Effector memory CD8-positive, alpha-beta T cell (primary cell): ENCODE results near the gene EEF1A2.

Experiments
- ATAC-seq: fragments of 150-1000 bp; cut with Tn5 transposase; replicated peaks from 2 replicates; pipeline ENCODE4 v1.10.0; 2021; ENCODE audit warnings: mild to moderate bottlenecking, moderate library complexity
- DNase-seq, 3 experiments: peaks; one replicate each; pipeline ENCODE4 v3.0.0; 2021
- H3K27ac Mint-ChIP-seq, 2 donors: one replicate each; pipeline ENCODE4 v1.8.0; 2022; ENCODE audit warnings: mild to moderate bottlenecking in 2 of 2, mixed read lengths in 2 of 2, moderate library complexity in 2 of 2
- H3K27me3 Mint-ChIP-seq, 2 donors: one replicate each; pipeline ENCODE4 v1.8.0; 2022; ENCODE audit warnings: mixed read lengths in 2 of 2
- H3K36me3 Mint-ChIP-seq: one replicate; pipeline ENCODE4 v1.8.0; 2022; ENCODE audit warnings: mild to moderate bottlenecking, moderate library complexity, mixed read lengths; ENCODE audit not compliant: insufficient read depth
- H3K4me1 Mint-ChIP-seq, 2 donors: one replicate each; pipeline ENCODE4 v1.8.0; 2022; ENCODE audit warnings: low read depth in 2 of 2, mixed read lengths in 2 of 2
- H3K4me3 Mint-ChIP-seq, 2 donors: one replicate each; pipeline ENCODE4 v1.8.0; 2022; ENCODE audit warnings: mild to moderate bottlenecking in 2 of 2, mixed read lengths in 2 of 2, moderate library complexity in 2 of 2
- H3K9me3 Mint-ChIP-seq, 2 donors: one replicate each; pipeline ENCODE4 v1.8.0; 2022; ENCODE audit warnings: mixed read lengths in 2 of 2

EEF1A2 gene

GRCh38 chr20:63466250-63466825, 32.5 kb downstream of the EEF1A2 start:
- no peak overlapping the region for H3K4me3 Mint-ChIP-seq
- no peak for ATAC-seq
- peaks cover 3 to 4% of the 10 kb centered on the region in 2 donors for H3K4me1 Mint-ChIP-seq
- H3K27ac Mint-ChIP-seq, result no peak overlapping the region
- DNase-seq, result no peak
- H3K36me3 Mint-ChIP-seq, result no peaks in the 10 kb centered on the region
- no peaks in the 10 kb centered on the region for H3K9me3 Mint-ChIP-seq
- H3K27me3 Mint-ChIP-seq, result peaks cover 43 to 89% of the 10 kb centered on the region in 2 donors

- no peak overlapping the region for H3K4me3 Mint-ChIP-seq
- DNase-seq (no peak), ATAC-seq (no peak)
- H3K9me3 Mint-ChIP-seq, result no peaks in the 10 kb centered on the region
- peaks cover 2% of the 10 kb centered on the region for H3K36me3 Mint-ChIP-seq
- H3K4me1 Mint-ChIP-seq, result peaks cover 3 to 4% of the 10 kb centered on the region in 2 donors
- H3K27ac Mint-ChIP-seq, result peak overlapping the region in 1 of 2 donors; percentile 54
- peaks cover 50 to 90% of the 10 kb centered on the region in 2 donors for H3K27me3 Mint-ChIP-seq
Observed at GRCh38 chr20:63465380-63466249, 33.3 kb downstream of the EEF1A2 start.

GRCh38 chr20:63464289-63464635, 34.6 kb downstream of the EEF1A2 start:
- Mint-ChIP-seq H3K4me3 (no peak overlapping the region), H3K27ac (no peak overlapping the region), H3K27me3 (peaks cover 48 to 84% of the 10 kb centered on the region in 2 donors), H3K9me3 (no peaks in the 10 kb centered on the region), H3K4me1 (peaks cover 3 to 4% of the 10 kb centered on the region in 2 donors), H3K36me3 (peaks cover 5% of the 10 kb centered on the region)
- no peak for DNase-seq
- no peak for ATAC-seq

- no peak for DNase-seq
- Mint-ChIP-seq H3K4me3 (no peak overlapping the region), H3K9me3 (no peaks in the 10 kb centered on the region), H3K27me3 (peaks cover 48 to 83% of the 10 kb centered on the region in 2 donors), H3K4me1 (peaks cover under 1 to 4% of the 10 kb centered on the region in 2 donors), H3K36me3 (peaks cover 5% of the 10 kb centered on the region), H3K27ac (no peak overlapping the region)
- ATAC-seq, result no peak
Observed at GRCh38 chr20:63463400-63464288, 35.2 kb downstream of the EEF1A2 start.

GRCh38 chr20:63462244-63462643, 36.6 kb downstream of the EEF1A2 start:
- ATAC-seq, result no peak
- peaks cover 0 to 7% of the 10 kb centered on the region in 2 donors for H3K4me1 Mint-ChIP-seq
- peaks cover 5% of the 10 kb centered on the region for H3K36me3 Mint-ChIP-seq
- H3K9me3 Mint-ChIP-seq, result no peaks in the 10 kb centered on the region
- no peak overlapping the region for H3K4me3 Mint-ChIP-seq
- no peak overlapping the region for H3K27ac Mint-ChIP-seq
- H3K27me3 Mint-ChIP-seq, result peaks cover 48 to 82% of the 10 kb centered on the region in 2 donors
- DNase-seq, result no peak

DNA sequence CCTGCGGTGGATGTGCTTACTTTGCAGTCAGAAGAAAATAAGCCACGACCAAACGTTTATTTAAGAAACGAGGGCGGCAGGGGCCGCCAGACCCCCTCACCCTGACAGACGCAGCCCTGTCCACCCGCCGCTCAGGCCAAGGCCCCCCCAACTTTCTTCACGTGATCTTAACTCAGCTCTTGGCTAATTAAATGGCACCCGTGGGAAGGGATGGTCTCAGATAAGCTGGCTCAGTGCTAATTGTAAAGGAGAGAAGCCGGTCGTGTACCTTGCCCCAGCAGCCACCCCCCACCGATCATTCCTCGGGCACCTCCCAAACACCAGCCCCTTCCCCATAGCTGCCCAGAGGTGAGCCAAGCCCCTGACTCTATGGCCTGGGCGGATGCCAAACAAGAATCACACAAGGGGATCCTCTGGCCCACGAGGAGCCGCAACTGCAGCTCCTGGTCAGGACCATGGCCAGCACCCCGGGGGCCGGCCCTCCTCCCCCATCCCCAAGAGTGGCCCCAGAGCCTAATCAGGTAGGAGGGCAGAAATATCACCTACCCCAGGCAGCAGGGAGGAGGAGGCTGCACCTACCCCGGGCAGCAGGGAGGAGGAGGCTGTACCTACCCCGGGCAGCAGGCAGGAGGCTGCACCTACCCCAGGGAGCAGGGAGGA, 37.6 kb downstream of the EEF1A2 start:
- Mint-ChIP-seq H3K36me3 (peaks cover 5% of the 10 kb centered on the region), H3K27ac (no peak overlapping the region), H3K4me3 (no peak overlapping the region), H3K9me3 (no peaks in the 10 kb centered on the region), H3K27me3 (peaks cover 47 to 79% of the 10 kb centered on the region in 2 donors), H3K4me1 (peaks cover 0 to 7% of the 10 kb centered on the region in 2 donors)
- no peak for DNase-seq
- ATAC-seq, result no peak

- Mint-ChIP-seq H3K27ac (no peak overlapping the region), H3K36me3 (peaks cover 5% of the 10 kb centered on the region), H3K9me3 (no peaks in the 10 kb centered on the region), H3K4me1 (peaks cover 0 to 5% of the 10 kb centered on the region in 2 donors), H3K4me3 (no peak overlapping the region), H3K27me3 (peaks cover 49 to 77% of the 10 kb centered on the region in 2 donors)
- DNase-seq (no peak), ATAC-seq (no peak)
Observed at GRCh38 chr20:63459070-63459380, 39.9 kb downstream of the EEF1A2 start.

GRCh38 chr20:63458170-63459069, 40.5 kb downstream of the EEF1A2 start:
- ATAC-seq (no peak), DNase-seq (no peak)
- H3K27ac Mint-ChIP-seq, result no peak overlapping the region
- H3K36me3 Mint-ChIP-seq, result peaks cover 5% of the 10 kb centered on the region
- H3K27me3 Mint-ChIP-seq, result peaks cover 45 to 77% of the 10 kb centered on the region in 2 donors
- H3K9me3 Mint-ChIP-seq, result no peaks in the 10 kb centered on the region
- H3K4me1 Mint-ChIP-seq, result peaks cover 0 to 5% of the 10 kb centered on the region in 2 donors
- no peak overlapping the region for H3K4me3 Mint-ChIP-seq

- no peak overlapping the region for H3K4me3 Mint-ChIP-seq
- ATAC-seq (no peak), DNase-seq (no peak)
- H3K27me3 Mint-ChIP-seq, result peaks cover 38 to 74% of the 10 kb centered on the region in 2 donors
- peaks cover 5% of the 10 kb centered on the region for H3K36me3 Mint-ChIP-seq
- peaks cover 0 to 5% of the 10 kb centered on the region in 2 donors for H3K4me1 Mint-ChIP-seq
- no peaks in the 10 kb centered on the region for H3K9me3 Mint-ChIP-seq
- no peak overlapping the region for H3K27ac Mint-ChIP-seq
Observed at GRCh38 chr20:63457737-63458136, 41.1 kb downstream of the EEF1A2 start.

DNA sequence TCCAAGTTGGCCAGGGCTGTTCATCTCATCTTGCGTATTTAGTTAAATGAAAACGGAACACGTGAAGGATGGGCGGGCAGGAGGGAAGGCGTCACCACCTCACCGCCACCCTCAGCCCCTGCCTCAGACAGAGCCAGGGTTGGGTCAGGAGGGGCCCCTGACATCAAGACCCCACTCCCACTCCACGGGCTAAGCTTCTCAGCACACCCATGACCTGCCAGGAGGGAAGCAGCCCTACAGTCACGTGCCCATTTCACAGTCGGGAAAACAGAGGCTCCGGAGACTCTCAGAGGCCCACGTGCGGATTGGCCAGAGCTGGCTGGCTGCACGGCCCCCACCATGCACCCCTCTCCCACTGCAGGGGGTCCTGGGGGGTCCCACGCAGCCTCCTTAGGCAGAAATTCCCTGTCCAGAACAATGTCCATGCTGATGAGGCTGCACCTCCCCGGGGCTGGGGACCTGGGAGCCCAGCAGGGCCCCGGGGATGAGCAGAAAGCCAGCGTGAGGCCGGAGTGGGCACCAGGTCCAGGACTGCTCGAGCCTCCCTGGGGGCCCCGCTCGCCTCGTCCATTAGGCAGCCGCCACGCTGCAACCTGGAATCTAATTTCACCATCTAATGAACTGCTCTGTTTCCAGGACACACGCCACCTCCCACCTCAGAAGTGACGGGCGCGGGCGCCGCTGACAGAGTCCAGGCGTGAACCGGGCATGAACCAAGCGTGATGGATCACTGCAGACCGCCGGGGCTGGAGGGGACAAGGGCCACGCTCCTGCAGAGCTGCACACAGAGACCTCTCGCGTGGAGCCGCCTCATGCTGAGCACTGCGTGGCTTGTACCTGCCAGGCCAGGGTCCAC, 42.2 kb downstream of the EEF1A2 start:
- DNase-seq (no peak), ATAC-seq (no peak)
- Mint-ChIP-seq H3K9me3 (no peaks in the 10 kb centered on the region), H3K27me3 (peaks cover 33 to 77% of the 10 kb centered on the region in 2 donors), H3K4me1 (peaks cover 0 to 5% of the 10 kb centered on the region in 2 donors), H3K4me3 (no peak overlapping the region), H3K36me3 (peaks cover 5% of the 10 kb centered on the region), H3K27ac (no peak overlapping the region)

DNA sequence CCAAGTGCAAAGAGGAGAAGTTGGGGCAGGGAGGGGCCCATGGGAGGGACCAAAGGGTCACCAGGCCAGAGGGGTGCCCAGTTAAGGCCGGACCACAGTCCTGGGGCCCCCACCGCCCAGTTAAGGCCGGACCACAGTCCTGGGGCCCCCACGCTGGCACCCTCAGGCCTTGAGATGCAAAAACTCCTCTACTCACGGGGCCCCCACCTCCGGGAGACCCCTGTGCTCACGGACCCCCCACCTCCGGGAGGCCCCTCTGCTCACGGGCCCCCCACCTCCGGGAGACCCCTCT, 43.4 kb downstream of the EEF1A2 start:
- Mint-ChIP-seq H3K4me1 (peaks cover 0 to 5% of the 10 kb centered on the region in 2 donors), H3K9me3 (no peaks in the 10 kb centered on the region), H3K27me3 (peaks cover 23 to 66% of the 10 kb centered on the region in 2 donors), H3K27ac (no peak overlapping the region), H3K4me3 (no peak overlapping the region), H3K36me3 (peaks cover 2% of the 10 kb centered on the region)
- DNase-seq (no peak), ATAC-seq (no peak)
